Mammary epithelial cell (primary cell): ENCODE measurements around the gene LARGE1.

Experiments used
- EZH2 ChIP-seq: IDR thresholded peaks from 2 replicates; pipeline ENCODE4 v1.6.1; 2012; ENCODE audit warnings: low read length, inconsistent platforms, borderline replicate concordance
- TF ChIP-seq, protein P1 (sequence below), 2 donors: IDR thresholded peaks in 1 of 2; conservative IDR thresholded peaks in 1 of 2; 2 replicates each; pipeline ENCODE4 v1.5.1; 2011 to 2012; ENCODE audit warnings: inconsistent platforms in 2 of 2, low read length in 2 of 2, mild to moderate bottlenecking in 2 of 2, control low read depth in 1 of 2, low read depth in 1 of 2; ENCODE audit not compliant: insufficient read depth in 1 of 2; ENCODE audit errors: extremely low read depth in 1 of 2

DNA sequence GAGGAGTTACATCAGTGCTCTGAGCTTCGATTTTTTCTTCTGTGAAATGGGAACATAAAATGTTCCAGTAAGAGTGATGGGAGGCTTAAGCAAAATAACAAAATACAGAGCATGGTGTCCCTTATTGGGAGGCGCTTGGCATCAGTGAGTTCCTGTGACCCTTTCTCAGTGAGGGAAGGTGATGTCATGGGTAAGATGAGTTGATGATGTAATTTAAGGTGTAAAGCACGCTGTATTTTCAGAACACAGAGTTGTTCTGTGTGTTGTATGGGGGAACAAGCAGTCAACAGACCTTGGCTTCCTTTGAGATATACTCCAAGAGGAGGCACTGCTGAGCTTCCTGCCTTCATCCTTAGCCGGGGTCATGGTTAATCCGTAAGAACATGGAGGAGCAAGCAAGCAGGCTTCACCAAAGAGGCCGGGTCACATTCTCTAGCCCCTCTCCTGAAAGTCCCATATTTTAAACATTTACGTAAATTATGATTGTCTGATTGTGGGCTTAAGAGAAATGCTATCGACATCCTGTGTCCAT lies 266.7 kb downstream of the LARGE1 start:
- TF ChIP-seq, protein P1, sequence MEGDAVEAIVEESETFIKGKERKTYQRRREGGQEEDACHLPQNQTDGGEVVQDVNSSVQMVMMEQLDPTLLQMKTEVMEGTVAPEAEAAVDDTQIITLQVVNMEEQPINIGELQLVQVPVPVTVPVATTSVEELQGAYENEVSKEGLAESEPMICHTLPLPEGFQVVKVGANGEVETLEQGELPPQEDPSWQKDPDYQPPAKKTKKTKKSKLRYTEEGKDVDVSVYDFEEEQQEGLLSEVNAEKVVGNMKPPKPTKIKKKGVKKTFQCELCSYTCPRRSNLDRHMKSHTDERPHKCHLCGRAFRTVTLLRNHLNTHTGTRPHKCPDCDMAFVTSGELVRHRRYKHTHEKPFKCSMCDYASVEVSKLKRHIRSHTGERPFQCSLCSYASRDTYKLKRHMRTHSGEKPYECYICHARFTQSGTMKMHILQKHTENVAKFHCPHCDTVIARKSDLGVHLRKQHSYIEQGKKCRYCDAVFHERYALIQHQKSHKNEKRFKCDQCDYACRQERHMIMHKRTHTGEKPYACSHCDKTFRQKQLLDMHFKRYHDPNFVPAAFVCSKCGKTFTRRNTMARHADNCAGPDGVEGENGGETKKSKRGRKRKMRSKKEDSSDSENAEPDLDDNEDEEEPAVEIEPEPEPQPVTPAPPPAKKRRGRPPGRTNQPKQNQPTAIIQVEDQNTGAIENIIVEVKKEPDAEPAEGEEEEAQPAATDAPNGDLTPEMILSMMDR (conservative IDR thresholded peaks at IDR 0.05 in 1 of 2, IDR thresholded peaks at IDR 0.05 in 1 of 2; ENCODE audit: extremely low read depth in 1 of 2, insufficient read depth in 1 of 2, low read depth in 1 of 2, low read length in 2 of 2): no peak
- no peak for TF ChIP-seq EZH2
